Measurements from ENCODE around the gene SEMA4D. TPM values are rescaled to one million over a fixed set of nuclear protein-coding genes. Genes with fewer than 3 reads are reported as not detected.

The SEMA4D gene
- total and polyA plus RNA-seq, 9 of the 15 experiments (the other 6 are each of a cell fraction or from before 2014, with no cell fraction given): 0.38 to 5.1 (median 1.8) TPM

- CTCF ChIA-PET (ENCODE audit: low intra/inter-chr PET ratio): no interaction called here
- DNase-seq (ENCODE audit: extremely low read depth in 1 of 4, low spot score in 3 of 4): no peak
- H3K27me3 ChIP-seq (ENCODE audit: control insufficient read depth in 2 of 2, insufficient read depth in 2 of 2, low read length in 2 of 2): peaks cover 0 to 52% of the 10 kb centered on the region in 2 experiments; a peak in 3 of 5 replicates
- no peak overlapping the region for H3K4me3 ChIP-seq
- POLR2A ChIA-PET: no interaction called here
- no peak overlapping the region for H2AFZ ChIP-seq (ENCODE audit: low read depth, low read length)
- ATAC-seq: no peak
- no TSS peak for BruUV-seq (replicated peaks)
- intact Hi-C loops (cut with micrococcal nuclease): no loop called here
- 13% methylated on average over 14 of the region's 14 CpGs for WGBS (ENCODE audit: insufficient coverage, low coverage, missing lambda C conversion rate)
- no peak for FAIRE-seq
- H3K4me2 ChIP-seq (ENCODE audit: insufficient read depth, low read length): no peak overlapping the region
- no peaks in the 10 kb centered on the region for H4K20me1 ChIP-seq (replicated peaks; ENCODE audit: control insufficient read depth, insufficient read depth, low read length)
- H3K4me1 ChIP-seq (replicated peaks in 1 of 2; ENCODE audit: control insufficient read depth in 2 of 2, insufficient read depth in 2 of 2, low read length in 2 of 2): peaks cover 0 to 7% of the 10 kb centered on the region in 2 experiments; a peak in 2 of 5 replicates
- H3K36me3 ChIP-seq (ENCODE audit: control insufficient read depth, insufficient read depth, low read length): no peaks in the 10 kb centered on the region
- no peak overlapping the region for H3K9ac ChIP-seq (ENCODE audit: insufficient read depth in 1 of 2, low read depth in 2 of 2, low read length in 2 of 2)
- H3K27ac ChIP-seq (ENCODE audit: extremely low read depth, low read depth, low read length): no peak overlapping the region
- in situ Hi-C loops (cut with MboI): no loop called here
- H3K79me2 ChIP-seq (ENCODE audit: control insufficient read depth, insufficient read depth, low read length): no peaks in the 10 kb centered on the region
- TF ChIP-seq CBFA2T3 (IDR thresholded peaks at IDR 0.05) (no peak), ZNF277 (CRISPR knock-in tag; IDR thresholded peaks at IDR 0.05; ENCODE audit: borderline replicate concordance) (no peak), PRMT5 (CRISPR knock-in tag; IDR thresholded peaks at IDR 0.05) (no peak), FOXO4 (CRISPR knock-in tag; IDR thresholded peaks at IDR 0.05) (no peak), ILF3 (IDR thresholded peaks at IDR 0.05; ENCODE audit: borderline replicate concordance) (no peak), NFYB (IDR thresholded peaks at IDR 0.05; ENCODE audit: extremely low read depth, insufficient read length) (no peak), DMBX1 (CRISPR knock-in tag; IDR thresholded peaks at IDR 0.05; ENCODE audit: borderline replicate concordance) (no peak), POLR3G (IDR thresholded peaks at IDR 0.05; ENCODE audit: extremely low read depth, insufficient read length, insufficient replicate concordance) (no peak), TRIM24 (IDR thresholded peaks at IDR 0.05) (no peak), RHOXF2B (CRISPR knock-in tag; conservative IDR thresholded peaks at IDR 0.05) (no peak), RFX1 (IDR thresholded peaks at IDR 0.05) (no peak), POLR2AphosphoS5 (IDR thresholded peaks at IDR 0.05; ENCODE audit: control insufficient read depth, insufficient read depth, low read depth, low read length) (no peak), BACH1 (tag; IDR thresholded peaks at IDR 0.05) (no peak), ZBTB11 (CRISPR knock-in tag; IDR thresholded peaks at IDR 0.05) (no peak)
- H3K9me3 ChIP-seq (replicated peaks; ENCODE audit: control insufficient read depth, insufficient read depth, low read depth, low read length): no peaks in the 10 kb centered on the region
- H3K9me1 ChIP-seq (ENCODE audit: control insufficient read depth, insufficient read depth, low read length): no peaks in the 10 kb centered on the region
Measured at GRCh38 chr9:89496645-89497256, 1.2 kb downstream of the SEMA4D start.

All from K562 (cell line).